ENCODE data around the gene PLXNA2.

Gene PLXNA2

GRCh38 chr1:208006258-208006920, 237.8 kb downstream of the PLXNA2 start:
- no peaks in the 10 kb centered on the region for H3K36me3 Mint-ChIP-seq (ENCODE audit: low read depth)
- H3K27ac Mint-ChIP-seq, result no peak overlapping the region
- DNase-seq (no peak), ATAC-seq (no peak)
- H3K4me3 Mint-ChIP-seq, result no peak overlapping the region
- no peaks in the 10 kb centered on the region for H3K9me3 Mint-ChIP-seq
- H3K27me3 Mint-ChIP-seq, result peaks cover 1% of the 10 kb centered on the region
- H3K4me1 Mint-ChIP-seq, result no peaks in the 10 kb centered on the region

- no peaks in the 10 kb centered on the region for H3K36me3 Mint-ChIP-seq (ENCODE audit: low read depth)
- H3K9me3 Mint-ChIP-seq, result no peaks in the 10 kb centered on the region
- DNase-seq (no peak), ATAC-seq (no peak)
- H3K4me3 Mint-ChIP-seq, result no peak overlapping the region
- H3K27ac Mint-ChIP-seq, result no peak overlapping the region
- H3K27me3 Mint-ChIP-seq, result peaks cover 1% of the 10 kb centered on the region
- no peaks in the 10 kb centered on the region for H3K4me1 Mint-ChIP-seq
Observed at GRCh38 chr1:208004851-208005250, 239.3 kb downstream of the PLXNA2 start.

- DNase-seq (no peak), ATAC-seq (no peak)
- no peaks in the 10 kb centered on the region for H3K36me3 Mint-ChIP-seq (ENCODE audit: low read depth)
- no peak overlapping the region for H3K4me3 Mint-ChIP-seq
- no peaks in the 10 kb centered on the region for H3K4me1 Mint-ChIP-seq
- peaks cover 1% of the 10 kb centered on the region for H3K27me3 Mint-ChIP-seq
- H3K27ac Mint-ChIP-seq, result no peak overlapping the region
- H3K9me3 Mint-ChIP-seq, result no peaks in the 10 kb centered on the region
Observed at GRCh38 chr1:208003241-208003640, 240.9 kb downstream of the PLXNA2 start.

GRCh38 chr1:208002672-208003071, 241.5 kb downstream of the PLXNA2 start:
- H3K9me3 Mint-ChIP-seq, result no peaks in the 10 kb centered on the region
- ATAC-seq, result no peak
- peaks cover 1% of the 10 kb centered on the region for H3K27me3 Mint-ChIP-seq
- no peak for DNase-seq
- no peaks in the 10 kb centered on the region for H3K36me3 Mint-ChIP-seq (ENCODE audit: low read depth)
- H3K27ac Mint-ChIP-seq, result no peak overlapping the region
- H3K4me1 Mint-ChIP-seq, result no peaks in the 10 kb centered on the region
- H3K4me3 Mint-ChIP-seq, result no peak overlapping the region

GRCh38 chr1:208002078-208002477, 242.1 kb downstream of the PLXNA2 start:
- H3K36me3 Mint-ChIP-seq (ENCODE audit: low read depth), result no peaks in the 10 kb centered on the region
- H3K4me3 Mint-ChIP-seq, result no peak overlapping the region
- ATAC-seq (no peak), DNase-seq (no peak)
- no peak overlapping the region for H3K27ac Mint-ChIP-seq
- no peaks in the 10 kb centered on the region for H3K4me1 Mint-ChIP-seq
- peaks cover 1% of the 10 kb centered on the region for H3K27me3 Mint-ChIP-seq
- no peaks in the 10 kb centered on the region for H3K9me3 Mint-ChIP-seq

- Mint-ChIP-seq H3K36me3 (ENCODE audit: low read depth) (no peaks in the 10 kb centered on the region), H3K4me1 (no peaks in the 10 kb centered on the region), H3K4me3 (no peak overlapping the region), H3K9me3 (no peaks in the 10 kb centered on the region), H3K27ac (no peak overlapping the region), H3K27me3 (peaks cover 1% of the 10 kb centered on the region)
- DNase-seq (no peak), ATAC-seq (no peak)
Observed at GRCh38 chr1:208000504-208000903, 243.7 kb downstream of the PLXNA2 start.

GRCh38 chr1:207999972-208000371, 244.2 kb downstream of the PLXNA2 start:
- no peak for DNase-seq

GRCh38 chr1:207999274-207999915, 244.8 kb downstream of the PLXNA2 start:
- no peaks in the 10 kb centered on the region for H3K4me1 Mint-ChIP-seq
- H3K27ac Mint-ChIP-seq, result no peak overlapping the region
- DNase-seq (no peak), ATAC-seq (no peak)
- no peak overlapping the region for H3K4me3 Mint-ChIP-seq
- H3K36me3 Mint-ChIP-seq (ENCODE audit: low read depth), result no peaks in the 10 kb centered on the region
- H3K27me3 Mint-ChIP-seq, result peaks cover 1% of the 10 kb centered on the region
- H3K9me3 Mint-ChIP-seq, result no peaks in the 10 kb centered on the region

More at GRCh38 chr1:207999972-208000371, 244.2 kb downstream of the PLXNA2 start:
- H3K27ac Mint-ChIP-seq, result no peak overlapping the region
- no peaks in the 10 kb centered on the region for H3K9me3 Mint-ChIP-seq
- H3K4me1 Mint-ChIP-seq, result no peaks in the 10 kb centered on the region
- ATAC-seq, result no peak
- peaks cover 1% of the 10 kb centered on the region for H3K27me3 Mint-ChIP-seq
- no peak overlapping the region for H3K4me3 Mint-ChIP-seq
- no peaks in the 10 kb centered on the region for H3K36me3 Mint-ChIP-seq (ENCODE audit: low read depth)

- ATAC-seq (no peak), DNase-seq (no peak)
- Mint-ChIP-seq H3K27ac (no peak overlapping the region), H3K36me3 (ENCODE audit: low read depth) (no peaks in the 10 kb centered on the region), H3K4me3 (no peak overlapping the region), H3K4me1 (no peaks in the 10 kb centered on the region), H3K27me3 (peaks cover 3% of the 10 kb centered on the region), H3K9me3 (no peaks in the 10 kb centered on the region)
Observed at GRCh38 chr1:207998691-207999090, 245.5 kb downstream of the PLXNA2 start.

GRCh38 chr1:207997486-207998268, 246.5 kb downstream of the PLXNA2 start:
- Mint-ChIP-seq H3K4me3 (no peak overlapping the region), H3K27me3 (peaks cover 6% of the 10 kb centered on the region)

GRCh38 chr1:207996636-207997035, 247.5 kb downstream of the PLXNA2 start:
- no peak for ATAC-seq
- no peaks in the 10 kb centered on the region for H3K36me3 Mint-ChIP-seq (ENCODE audit: low read depth)

More at GRCh38 chr1:207997486-207998268, 246.5 kb downstream of the PLXNA2 start:
- H3K36me3 Mint-ChIP-seq (ENCODE audit: low read depth), result no peaks in the 10 kb centered on the region
- H3K4me1 Mint-ChIP-seq, result no peaks in the 10 kb centered on the region
- no peak overlapping the region for H3K27ac Mint-ChIP-seq
- ATAC-seq (peak; percentile 84), DNase-seq (peak; percentile 49)
- no peaks in the 10 kb centered on the region for H3K9me3 Mint-ChIP-seq

GRCh38 chr1:207995576-207995975, 248.6 kb downstream of the PLXNA2 start:
- H3K36me3 Mint-ChIP-seq (ENCODE audit: low read depth), result no peaks in the 10 kb centered on the region
- H3K27ac Mint-ChIP-seq, result no peak overlapping the region
- no peaks in the 10 kb centered on the region for H3K4me1 Mint-ChIP-seq
- no peaks in the 10 kb centered on the region for H3K9me3 Mint-ChIP-seq
- H3K4me3 Mint-ChIP-seq, result no peak overlapping the region
- H3K27me3 Mint-ChIP-seq, result peaks cover 6% of the 10 kb centered on the region
- ATAC-seq (no peak), DNase-seq (no peak)

More at GRCh38 chr1:207996636-207997035, 247.5 kb downstream of the PLXNA2 start:
- H3K4me3 Mint-ChIP-seq, result no peak overlapping the region
- H3K9me3 Mint-ChIP-seq, result no peaks in the 10 kb centered on the region
- peaks cover 6% of the 10 kb centered on the region for H3K27me3 Mint-ChIP-seq
- no peaks in the 10 kb centered on the region for H3K4me1 Mint-ChIP-seq
- no peak for DNase-seq
- H3K27ac Mint-ChIP-seq, result no peak overlapping the region

- DNase-seq (no peak), ATAC-seq (no peak)
- H3K27me3 Mint-ChIP-seq, result peaks cover 10% of the 10 kb centered on the region
- H3K27ac Mint-ChIP-seq, result no peak overlapping the region
- no peaks in the 10 kb centered on the region for H3K9me3 Mint-ChIP-seq
- H3K4me1 Mint-ChIP-seq, result no peaks in the 10 kb centered on the region
- no peak overlapping the region for H3K4me3 Mint-ChIP-seq
- H3K36me3 Mint-ChIP-seq (ENCODE audit: low read depth), result no peaks in the 10 kb centered on the region
Observed at GRCh38 chr1:207993477-207994445, 250.4 kb downstream of the PLXNA2 start.

GRCh38 chr1:207992677-207993236, 251.4 kb downstream of the PLXNA2 start:
- Mint-ChIP-seq H3K9me3 (no peaks in the 10 kb centered on the region), H3K27ac (no peak overlapping the region), H3K27me3 (peaks cover 12% of the 10 kb centered on the region), H3K36me3 (ENCODE audit: low read depth) (no peaks in the 10 kb centered on the region), H3K4me3 (no peak overlapping the region), H3K4me1 (no peaks in the 10 kb centered on the region)
- ATAC-seq (no peak), DNase-seq (no peak)
